Panc1 (cell line): ENCODE measurements around the gene CCDC85A. TPM values are rescaled to one million over a fixed set of nuclear protein-coding genes. Genes with fewer than 3 reads are reported as not detected.

Experiments used
- ATAC-seq: fragments of 200-7000 bp; cut with Tn5 transposase; 2 replicates; pipeline ENCODE4 v1.9.1; 2020; ENCODE audit warnings: mild to moderate bottlenecking, moderate library complexity
- BruUV-seq: library from RNA; stranded (reverse); fragments of 400-500 nt; replicated peaks from 2 replicates; lab custom pipeline; 2021; lab: Mats Ljungman, UMichigan
- CTCF ChIA-PET: fragments of 300-600 bp; sonication (Branson Sonifier 250); formaldehyde crosslinking; loops from one replicate; lab custom pipeline; 2022; ENCODE audit warnings: antibody characterized with exemption; lab: Charles Lee
- POLR2A ChIA-PET: fragments of 300-600 bp; sonication (Branson Sonifier 250); formaldehyde crosslinking; loops from one replicate; lab custom pipeline; 2022; ENCODE audit warnings: antibody characterized with exemption; lab: Charles Lee
- DNase-seq: peaks from one replicate; pipeline ENCODE4 v3.0.0-alpha.2; 2010; ENCODE audit warnings: low read depth, low spot score
- H3K27ac ChIP-seq: 2 replicates; pipeline ENCODE4 v1.5.1; 2011; ENCODE audit warnings: mild to moderate bottlenecking, low read length, inconsistent platforms
- H3K27me3 ChIP-seq: fragments of 200-500 bp; sonication (Bioruptor generic); 2 replicates; pipeline ENCODE4 v1.6.0; 2014; ENCODE audit warnings: low read length, inconsistent platforms; ENCODE audit not compliant: control insufficient read depth, insufficient read depth
- H3K36me3 ChIP-seq: fragments of 200-500 bp; sonication (Bioruptor generic); 2 replicates; pipeline ENCODE4 v1.5.1; 2014; ENCODE audit warnings: inconsistent platforms, mild to moderate bottlenecking, low read length, moderate library complexity; ENCODE audit not compliant: control insufficient read depth, insufficient read depth
- H3K4me1 ChIP-seq: 2 replicates; pipeline ENCODE4 v1.5.1; 2011; ENCODE audit warnings: inconsistent platforms, mild to moderate bottlenecking, low read length, moderate library complexity; ENCODE audit not compliant: control insufficient read depth, insufficient read depth
- H3K4me3 ChIP-seq, 2 experiments: 2 replicates each; pipeline ENCODE4 v1.5.1; 2011 to 2012; ENCODE audit warnings: low read depth in 2 of 2, low read length in 2 of 2, mild to moderate bottlenecking in 2 of 2, inconsistent platforms in 1 of 2, moderate library complexity in 1 of 2
- H3K9me3 ChIP-seq: fragments of 200-500 bp; sonication (Bioruptor generic); 2 replicates; pipeline ENCODE4 v1.5.1; 2014; ENCODE audit warnings: low read depth, mild to moderate bottlenecking, inconsistent platforms, low read length, moderate library complexity; ENCODE audit not compliant: control insufficient read depth, insufficient read depth
- CTCF ChIP-seq: fragments of 450-650 bp; IDR thresholded peaks from 2 replicates; pipeline ENCODE4 v1.5.1; 2017; ENCODE audit warnings: mild to moderate bottlenecking
- POLR2AphosphoS5 ChIP-seq: IDR thresholded peaks from 2 replicates; pipeline ENCODE4 v1.6.1; 2012; ENCODE audit warnings: mild to moderate bottlenecking, low read depth, low read length, moderate library complexity
- REST ChIP-seq, 2 experiments: IDR thresholded peaks; 2 replicates each; pipeline ENCODE4 v1.6.1; 2011 to 2012; ENCODE audit warnings: low read depth in 2 of 2, control low read depth in 1 of 2, low read length in 1 of 2, mild to moderate bottlenecking in 1 of 2, moderate library complexity in 1 of 2; ENCODE audit not compliant: insufficient read depth in 1 of 2
- SIN3A ChIP-seq: IDR thresholded peaks from 2 replicates; pipeline ENCODE4 v1.6.1; 2012; ENCODE audit warnings: low read depth, mild to moderate bottlenecking, low read length, moderate library complexity, borderline replicate concordance; ENCODE audit not compliant: insufficient read depth
- TCF7L2 ChIP-seq: IDR thresholded peaks from 2 replicates; pipeline ENCODE4 v1.6.1; 2011; ENCODE audit warnings: mild to moderate bottlenecking, low read depth, low read length, inconsistent platforms
- in situ Hi-C: cut with HindIII; loops from 2 replicates; pipeline ENCODE4 v1.10.0; 2016; ENCODE audit warnings: low sequenced_read_pairs, low pct_unique_long_range_greater_than_20kb
- intact Hi-C: fragments of 100-400 bp; cut with micrococcal nuclease; formaldehyde crosslinking; loops from one replicate; pipeline ENCODE4 v1.10.0; 2022; ENCODE audit not compliant: unreplicated experiment
- total RNA-seq: library from RNA; stranded (reverse); gene quantifications from one replicate; pipeline ENCODE4 v1.2.1, GENCODE V29; 2021; ENCODE audit not compliant: unreplicated experiment

CCDC85A gene
- total RNA-seq, 1 experiment from 2014 or later: 0.05 TPM

GRCh38 chr2:56315376-56315775 lies 131.6 kb downstream of the CCDC85A start:
- BruUV-seq: no TSS peak
- ATAC-seq: no peak

GRCh38 chr2:56316011-56316410 lies 132.2 kb downstream of the CCDC85A start:
- in situ Hi-C loops: no loop called here
- Histone ChIP-seq H3K36me3 (no peaks in the 10 kb centered on the region), H3K4me1 (no peaks in the 10 kb centered on the region), H3K9me3 (no peaks in the 10 kb centered on the region), H3K4me3 (no peak overlapping the region), H3K27me3 (no peaks in the 10 kb centered on the region), H3K27ac (no peak overlapping the region)
- ChIA-PET POLR2A (no interaction called here), CTCF (no interaction called here)
- intact Hi-C loops: no loop called here
- no TSS peak for BruUV-seq
- no peak for DNase-seq
- no peak for TF ChIP-seq POLR2AphosphoS5
- no peak for TF ChIP-seq TCF7L2
- TF ChIP-seq SIN3A: no peak
- no peak for TF ChIP-seq CTCF
- TF ChIP-seq REST (IDR thresholded peaks at IDR 0.05; ENCODE audit: insufficient read depth in 1 of 2, low read depth in 2 of 2, low read length in 1 of 2): no peak
- no peak for ATAC-seq

More at GRCh38 chr2:56315376-56315775, 131.6 kb downstream of the CCDC85A start:
- intact Hi-C loops: no loop called here
- no peak for DNase-seq
- Histone ChIP-seq H3K9me3 (no peaks in the 10 kb centered on the region), H3K27ac (no peak overlapping the region), H3K36me3 (no peaks in the 10 kb centered on the region), H3K4me3 (no peak overlapping the region), H3K27me3 (no peaks in the 10 kb centered on the region), H3K4me1 (no peaks in the 10 kb centered on the region)
- ChIA-PET CTCF (no interaction called here), POLR2A (no interaction called here)
- TF ChIP-seq POLR2AphosphoS5: no peak
- TF ChIP-seq TCF7L2: no peak
- TF ChIP-seq REST (IDR thresholded peaks at IDR 0.05; ENCODE audit: insufficient read depth in 1 of 2, low read depth in 2 of 2, low read length in 1 of 2): no peak
- no peak for TF ChIP-seq CTCF
- TF ChIP-seq SIN3A: no peak
- in situ Hi-C loops: no loop called here
